Activated naive CD8-positive, alpha-beta T cell treated with anti-CD3 and anti-CD28 coated beads, Interleukin-2, amount 50 U/mL, for 24 hours (primary cell): Measurements from ENCODE around the gene RMDN2.
"Not testable (repeated sequence)": the region's sequence is repeated elsewhere in the genome, so short reads cannot be mapped to it uniquely, and the experiment has no call there.

Source experiments
- ATAC-seq: fragments of 150-1000 bp; cut with Tn5 transposase; one replicate; pipeline ENCODE4 v1.10.0; 2021
- DNase-seq: peaks from one replicate; pipeline ENCODE4 v3.0.0; 2021
- H3K27ac Mint-ChIP-seq: one replicate; pipeline ENCODE4 v1.8.0; 2021; ENCODE audit warnings: mild to moderate bottlenecking, mixed read lengths
- H3K27me3 Mint-ChIP-seq: one replicate; pipeline ENCODE4 v1.8.0; 2021; ENCODE audit warnings: mixed read lengths
- H3K36me3 Mint-ChIP-seq: one replicate; pipeline ENCODE4 v1.8.0; 2021; ENCODE audit warnings: low read depth, mixed read lengths
- H3K4me1 Mint-ChIP-seq: one replicate; pipeline ENCODE4 v1.8.0; 2021; ENCODE audit warnings: mixed read lengths
- H3K4me3 Mint-ChIP-seq: one replicate; pipeline ENCODE4 v1.8.0; 2021; ENCODE audit warnings: mild to moderate bottlenecking, moderate library complexity, mixed read lengths
- H3K9me3 Mint-ChIP-seq: one replicate; pipeline ENCODE4 v1.8.0; 2021; ENCODE audit warnings: mixed read lengths

RMDN2 gene

DNA sequence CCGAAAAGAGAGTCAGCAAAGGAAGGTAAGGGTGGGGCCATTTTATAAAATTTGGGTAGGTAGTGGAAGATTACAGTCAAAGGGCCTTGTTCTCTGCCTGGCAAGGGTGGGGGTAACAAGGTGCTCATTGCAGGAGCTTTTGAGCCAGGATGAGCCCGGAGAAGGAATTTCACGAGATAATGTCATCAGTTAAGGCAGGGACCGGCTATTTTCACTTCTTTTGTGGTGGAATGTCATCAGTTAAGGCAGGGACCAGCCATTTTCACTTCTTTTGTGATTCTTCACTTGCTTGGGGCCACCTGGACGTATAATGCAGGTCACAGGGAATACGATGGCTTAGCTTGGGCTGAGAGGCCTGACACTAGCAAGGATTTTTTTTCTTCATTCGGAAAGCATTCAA, 92.7 kb downstream of the RMDN2 start:
- Mint-ChIP-seq H3K27me3 (no peaks in the 10 kb centered on the region), H3K36me3 (peaks cover 8% of the 10 kb centered on the region), H3K4me3 (no peak overlapping the region), H3K27ac (no peak overlapping the region), H3K9me3 (no peaks in the 10 kb centered on the region), H3K4me1 (no peaks in the 10 kb centered on the region)
- ATAC-seq (no peak), DNase-seq (no peak)

- H3K27ac Mint-ChIP-seq, H3K4me1 Mint-ChIP-seq, H3K9me3 Mint-ChIP-seq, H3K4me3 Mint-ChIP-seq, DNase-seq, ATAC-seq, H3K36me3 Mint-ChIP-seq, H3K27me3 Mint-ChIP-seq: not testable (repeated sequence)
Observed at GRCh38 chr2:38020359-38021069, 95.4 kb downstream of the RMDN2 start.

DNA sequence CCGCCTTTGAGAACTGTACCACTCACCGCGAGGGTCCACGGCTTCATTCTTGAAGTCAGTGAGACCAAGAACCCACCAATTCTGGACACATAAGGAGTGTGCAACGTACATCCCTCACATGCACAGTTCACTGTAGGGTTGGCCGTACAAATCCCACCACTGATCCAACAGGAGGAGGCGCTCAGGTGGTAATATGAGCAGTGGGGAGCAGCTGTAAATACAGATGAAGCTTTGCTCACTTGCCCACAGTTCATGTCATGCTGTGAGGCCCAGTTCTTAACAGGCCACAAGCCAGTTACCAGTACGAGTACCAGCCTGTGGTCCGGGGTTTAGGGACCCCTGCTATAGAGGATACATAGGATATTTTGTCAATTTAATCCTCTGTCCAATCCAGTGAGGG, 96.5 kb downstream of the RMDN2 start:
- Mint-ChIP-seq H3K27me3 (peaks cover 5% of the 10 kb centered on the region), H3K9me3 (no peaks in the 10 kb centered on the region), H3K4me3 (no peak overlapping the region), H3K36me3 (peaks cover 4% of the 10 kb centered on the region), H3K27ac (no peak overlapping the region), H3K4me1 (no peaks in the 10 kb centered on the region)
- DNase-seq, result no peak
- no peak for ATAC-seq

- H3K4me3 Mint-ChIP-seq, result no peak overlapping the region
- H3K9me3 Mint-ChIP-seq, result no peaks in the 10 kb centered on the region
- no peak overlapping the region for H3K27ac Mint-ChIP-seq
- DNase-seq (no peak), ATAC-seq (no peak)
- H3K4me1 Mint-ChIP-seq, result no peaks in the 10 kb centered on the region
- no peaks in the 10 kb centered on the region for H3K36me3 Mint-ChIP-seq
- H3K27me3 Mint-ChIP-seq, result peaks cover 9% of the 10 kb centered on the region
Observed at GRCh38 chr2:38026846-38027245, 101.8 kb downstream of the RMDN2 start.

DNA sequence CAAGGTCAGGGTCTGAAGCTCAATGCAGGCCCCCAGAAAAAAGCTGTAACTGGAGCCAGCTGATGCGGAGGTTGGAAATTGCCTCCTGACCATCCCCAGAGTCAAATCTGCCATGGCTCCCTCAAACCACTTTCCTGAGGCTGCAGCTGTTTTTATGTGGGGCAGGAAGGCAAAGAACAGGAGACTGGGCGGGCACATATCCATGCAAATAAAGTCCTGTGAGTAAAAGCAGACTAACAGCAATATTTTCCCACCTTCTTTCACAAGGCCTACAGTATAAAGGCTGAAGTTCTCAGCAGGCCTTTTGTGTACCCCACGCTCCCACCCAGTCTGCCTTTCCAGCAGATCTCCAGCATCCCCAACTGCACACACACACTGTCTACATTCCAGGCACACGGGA, 103.7 kb downstream of the RMDN2 start:
- peaks cover 9% of the 10 kb centered on the region for H3K27me3 Mint-ChIP-seq
- no peak for ATAC-seq
- no peak overlapping the region for H3K4me3 Mint-ChIP-seq
- no peaks in the 10 kb centered on the region for H3K36me3 Mint-ChIP-seq
- H3K4me1 Mint-ChIP-seq, result no peaks in the 10 kb centered on the region
- H3K27ac Mint-ChIP-seq, result no peak overlapping the region
- H3K9me3 Mint-ChIP-seq, result no peaks in the 10 kb centered on the region
- no peak for DNase-seq

- ATAC-seq, result no peak
- no peaks in the 10 kb centered on the region for H3K4me1 Mint-ChIP-seq
Observed at GRCh38 chr2:38029512-38029911, 104.4 kb downstream of the RMDN2 start.

DNA sequence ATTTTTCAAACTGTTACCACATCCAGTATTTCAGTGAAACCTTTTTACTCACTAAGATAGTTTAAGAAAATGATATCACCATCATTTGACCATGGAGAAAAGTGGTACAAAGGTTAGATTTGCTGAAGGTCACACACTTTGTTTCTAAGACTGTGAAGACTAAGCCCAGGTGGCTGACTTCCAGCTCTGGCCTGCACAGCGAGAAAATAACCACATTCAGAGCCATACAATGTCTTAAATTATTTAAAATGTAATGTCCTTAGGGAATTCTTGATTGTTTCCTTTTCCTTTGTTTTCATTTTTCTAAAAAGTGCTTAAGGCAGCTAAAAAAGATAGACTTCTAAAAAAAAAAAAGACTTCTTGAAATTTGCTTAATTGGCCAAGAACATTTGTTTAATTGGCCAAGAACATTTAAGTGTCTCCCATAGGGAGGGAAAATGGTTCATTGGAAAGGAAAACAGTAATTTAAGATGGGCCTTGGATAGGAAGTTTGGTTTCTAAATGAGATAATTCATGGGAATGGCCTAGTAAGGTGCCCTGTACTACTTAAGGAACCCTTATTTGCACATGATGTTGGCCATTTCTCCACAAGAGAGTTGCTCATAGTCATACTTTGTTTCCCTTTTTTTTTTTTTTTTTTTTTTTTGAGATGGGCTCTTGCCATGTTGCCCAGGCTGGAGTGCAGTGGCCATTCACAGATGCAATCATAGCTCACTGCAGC, 105.7 kb downstream of the RMDN2 start:
- Mint-ChIP-seq H3K9me3 (no peaks in the 10 kb centered on the region), H3K4me3 (no peak overlapping the region), H3K27me3 (peaks cover 13% of the 10 kb centered on the region), H3K36me3 (no peaks in the 10 kb centered on the region), H3K4me1 (no peaks in the 10 kb centered on the region), H3K27ac (no peak overlapping the region)
- DNase-seq (no peak), ATAC-seq (no peak)

More at GRCh38 chr2:38029512-38029911, 104.4 kb downstream of the RMDN2 start:
- Mint-ChIP-seq H3K9me3 (no peaks in the 10 kb centered on the region), H3K4me3 (no peak overlapping the region), H3K27ac (no peak overlapping the region), H3K36me3 (no peaks in the 10 kb centered on the region), H3K27me3 (peaks cover 13% of the 10 kb centered on the region)
- DNase-seq, result no peak

DNA sequence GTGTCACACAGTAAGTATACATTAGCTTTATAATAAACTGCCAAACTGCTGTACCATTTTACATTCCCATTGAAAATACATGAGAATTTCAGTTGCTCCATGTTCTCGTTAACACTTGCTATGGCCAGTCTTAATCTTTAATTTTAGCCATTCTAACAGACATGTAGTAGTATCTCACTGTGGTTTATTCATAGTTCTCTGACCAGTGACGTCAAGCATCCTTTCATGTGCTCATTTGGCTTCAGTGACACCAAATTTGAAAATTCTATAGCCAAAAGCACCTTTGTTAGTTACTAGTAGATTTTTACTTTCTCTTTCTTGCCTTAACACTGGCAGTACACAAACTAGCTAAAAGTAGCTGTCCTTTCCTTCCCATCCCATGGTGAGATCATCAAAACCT, 107.9 kb downstream of the RMDN2 start:
- Mint-ChIP-seq H3K4me1 (peaks cover 10% of the 10 kb centered on the region), H3K4me3 (no peak overlapping the region), H3K27me3 (peaks cover 22% of the 10 kb centered on the region), H3K27ac (no peak overlapping the region), H3K9me3 (no peaks in the 10 kb centered on the region), H3K36me3 (no peaks in the 10 kb centered on the region)
- no peak for DNase-seq
- ATAC-seq, result no peak

GRCh38 chr2:38033646-38034045, 108.6 kb downstream of the RMDN2 start:
- H3K9me3 Mint-ChIP-seq, result no peaks in the 10 kb centered on the region
- no peak for ATAC-seq
- H3K27ac Mint-ChIP-seq, result no peak overlapping the region
- DNase-seq, result no peak
- no peak overlapping the region for H3K4me3 Mint-ChIP-seq
- no peaks in the 10 kb centered on the region for H3K36me3 Mint-ChIP-seq
- H3K4me1 Mint-ChIP-seq, result peaks cover 15% of the 10 kb centered on the region
- H3K27me3 Mint-ChIP-seq, result peaks cover 28% of the 10 kb centered on the region

- Mint-ChIP-seq H3K4me3 (no peak overlapping the region), H3K36me3 (no peaks in the 10 kb centered on the region), H3K27me3 (peaks cover 38% of the 10 kb centered on the region), H3K9me3 (no peaks in the 10 kb centered on the region), H3K4me1 (peaks cover 15% of the 10 kb centered on the region), H3K27ac (no peak overlapping the region)
- DNase-seq (no peak), ATAC-seq (no peak)
Observed at GRCh38 chr2:38035968-38036367, 110.9 kb downstream of the RMDN2 start.

- DNase-seq, result no peak
- no peak for ATAC-seq
- Mint-ChIP-seq H3K4me1 (peaks cover 15% of the 10 kb centered on the region), H3K4me3 (no peak overlapping the region), H3K27ac (peak overlapping the region; percentile 46), H3K36me3 (no peaks in the 10 kb centered on the region), H3K27me3 (peaks cover 38% of the 10 kb centered on the region), H3K9me3 (no peaks in the 10 kb centered on the region)
Observed at GRCh38 chr2:38037325-38037724, 112.2 kb downstream of the RMDN2 start.

- DNase-seq (peak; percentile 23), ATAC-seq (peak; percentile 88)
- Mint-ChIP-seq H3K4me1 (peaks cover 15% of the 10 kb centered on the region), H3K27ac (peak overlapping the region; percentile 46), H3K27me3 (peaks cover 38% of the 10 kb centered on the region), H3K36me3 (no peaks in the 10 kb centered on the region), H3K9me3 (no peaks in the 10 kb centered on the region), H3K4me3 (peak overlapping the region; percentile 48)
Observed at GRCh38 chr2:38037757-38038621, 112.9 kb downstream of the RMDN2 start.

GRCh38 chr2:38038682-38039081, 113.6 kb downstream of the RMDN2 start:
- Mint-ChIP-seq H3K36me3 (no peaks in the 10 kb centered on the region), H3K27me3 (peaks cover 38% of the 10 kb centered on the region), H3K4me3 (no peak overlapping the region), H3K4me1 (peaks cover 15% of the 10 kb centered on the region), H3K9me3 (no peaks in the 10 kb centered on the region), H3K27ac (no peak overlapping the region)
- DNase-seq (no peak), ATAC-seq (no peak)

DNA sequence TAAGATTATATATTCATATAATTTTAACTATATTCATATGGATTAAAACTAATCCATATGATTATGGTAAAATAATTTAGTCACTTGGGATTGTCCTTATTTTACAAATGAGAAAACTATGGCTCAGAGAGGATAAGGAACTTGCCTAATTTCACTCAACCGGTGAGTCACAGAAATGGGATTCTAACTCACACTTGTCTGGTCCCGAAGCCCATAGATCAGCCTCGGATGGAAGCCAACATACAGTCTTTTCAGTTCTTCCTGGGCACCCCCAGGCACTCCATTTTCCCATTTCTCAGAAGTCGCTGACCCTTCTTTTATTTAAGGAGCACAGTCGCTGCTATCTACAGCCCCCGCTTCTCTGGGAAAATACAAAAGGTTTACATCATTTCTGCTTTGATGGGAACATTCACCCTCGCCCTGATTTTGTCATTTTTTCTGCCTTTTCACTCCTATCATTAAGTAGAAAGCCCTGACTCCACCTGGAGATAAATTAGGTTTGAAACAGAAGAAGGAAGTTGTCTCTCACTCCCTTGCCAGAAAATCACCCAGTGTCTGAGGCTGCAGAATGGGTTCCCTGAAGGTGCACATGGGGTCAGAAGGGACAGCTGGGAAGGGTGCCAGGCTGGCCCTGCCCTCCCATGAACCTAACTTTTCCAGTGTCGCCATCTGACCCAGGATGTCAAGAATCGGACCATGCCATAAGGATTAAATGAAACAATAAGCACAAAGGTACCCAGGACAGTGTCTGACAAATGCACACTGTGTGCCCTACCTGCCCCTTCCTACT, 114.2 kb downstream of the RMDN2 start:
- Mint-ChIP-seq H3K27me3 (peaks cover 36% of the 10 kb centered on the region), H3K27ac (no peak overlapping the region), H3K4me3 (no peak overlapping the region), H3K36me3 (no peaks in the 10 kb centered on the region), H3K4me1 (peaks cover 15% of the 10 kb centered on the region), H3K9me3 (no peaks in the 10 kb centered on the region)
- no peak for DNase-seq
- ATAC-seq, result no peak
